Measurements from ENCODE around the gene GMCL2. TPM values are rescaled to one million over a fixed set of nuclear protein-coding genes. Genes with fewer than 3 reads are reported as not detected.

GMCL2 gene
- total and polyA plus RNA-seq, 9 of the 15 experiments (the other 6 are each of a cell fraction or from before 2014, with no cell fraction given) = 0.04 TPM; not detected in 8

GRCh38 chr5:178182158-178182876, 4.9 kb downstream of the GMCL2 start (continued):
- no peak for TF ChIP-seq ZNF398 (CRISPR knock-in tag; IDR thresholded peaks at IDR 0.05)
- no peak for TF ChIP-seq SIX5 (IDR thresholded peaks at IDR 0.05; ENCODE audit: borderline replicate concordance in 1 of 2, insufficient read depth in 1 of 2, low read depth in 1 of 2, low read length in 2 of 2)
- TF ChIP-seq, protein P1, sequence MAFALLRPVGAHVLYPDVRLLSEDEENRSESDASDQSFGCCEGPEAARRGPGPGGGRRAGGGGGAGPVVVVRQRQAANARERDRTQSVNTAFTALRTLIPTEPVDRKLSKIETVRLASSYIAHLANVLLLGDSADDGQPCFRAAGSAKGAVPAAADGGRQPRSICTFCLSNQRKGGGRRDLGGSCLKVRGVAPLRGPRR (CRISPR knock-in tag; IDR thresholded peaks at IDR 0.05) = no peak
- TF ChIP-seq EHMT2 (IDR thresholded peaks at IDR 0.05) = no peak
- TF ChIP-seq ZNF77 (CRISPR knock-in tag; IDR thresholded peaks at IDR 0.05) = no peak
- no peak for TF ChIP-seq ATF4 (CRISPR knock-in tag; IDR thresholded peaks at IDR 0.05)
- no peak for TF ChIP-seq STAG1 (CRISPR knock-in tag; IDR thresholded peaks at IDR 0.05; ENCODE audit: borderline replicate concordance)
- no peak for TF ChIP-seq IRF2 (CRISPR knock-in tag; IDR thresholded peaks at IDR 0.05)
- peak; percentile 74 for TF ChIP-seq TAL1 (IDR thresholded peaks at IDR 0.05)
- TF ChIP-seq XRCC5 (IDR thresholded peaks at IDR 0.05; ENCODE audit: low read depth, low read length) = no peak
- TF ChIP-seq BDP1 (IDR thresholded peaks at IDR 0.05; ENCODE audit: insufficient read depth, insufficient read length) = no peak
- no peak for TF ChIP-seq PPARD (CRISPR knock-in tag; IDR thresholded peaks at IDR 0.05)
- TF ChIP-seq TBL1XR1 (IDR thresholded peaks at IDR 0.05; ENCODE audit: low read length in 2 of 2) = no peak
- TF ChIP-seq, protein P2, sequence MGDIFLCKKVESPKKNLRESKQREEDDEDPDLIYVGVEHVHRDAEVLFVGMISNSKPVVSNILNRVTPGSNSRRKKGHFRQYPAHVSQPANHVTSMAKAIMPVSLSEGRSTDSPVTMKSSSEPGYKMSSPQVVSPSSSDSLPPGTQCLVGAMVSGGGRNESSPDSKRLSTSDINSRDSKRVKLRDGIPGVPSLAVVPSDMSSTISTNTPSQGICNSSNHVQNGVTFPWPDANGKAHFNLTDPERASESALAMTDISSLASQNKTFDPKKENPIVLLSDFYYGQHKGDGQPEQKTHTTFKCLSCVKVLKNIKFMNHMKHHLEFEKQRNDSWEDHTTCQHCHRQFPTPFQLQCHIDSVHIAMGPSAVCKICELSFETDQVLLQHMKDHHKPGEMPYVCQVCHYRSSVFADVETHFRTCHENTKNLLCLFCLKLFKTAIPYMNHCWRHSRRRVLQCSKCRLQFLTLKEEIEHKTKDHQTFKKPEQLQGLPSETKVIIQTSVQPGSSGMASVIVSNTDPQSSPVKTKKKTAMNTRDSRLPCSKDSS (IDR thresholded peaks at IDR 0.05; ENCODE audit: low read depth, partially characterized antibody) = no peak
- no peak for TF ChIP-seq E2F3 (CRISPR knock-in tag; IDR thresholded peaks at IDR 0.05)
- TF ChIP-seq ZNF717 (CRISPR knock-in tag; IDR thresholded peaks at IDR 0.05) = no peak
- peak; percentile 39; the same call in 1 of the 2 replicates for TF ChIP-seq MTA2 (IDR thresholded peaks at IDR 0.05; ENCODE audit: low read depth)
- no peak for TF ChIP-seq ZKSCAN3 (CRISPR knock-in tag; IDR thresholded peaks at IDR 0.05)
- TF ChIP-seq RCOR1 (IDR thresholded peaks at IDR 0.05; ENCODE audit: borderline replicate concordance in 1 of 2, low read depth in 2 of 2, low read length in 2 of 2) = no peak
- TF ChIP-seq, protein P3, sequence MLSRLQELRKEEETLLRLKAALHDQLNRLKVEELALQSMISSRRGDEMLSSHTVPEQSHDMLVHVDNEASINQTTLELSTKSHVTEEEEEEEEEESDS (CRISPR knock-in tag; IDR thresholded peaks at IDR 0.05) = no peak
- TF ChIP-seq KAT8 (IDR thresholded peaks at IDR 0.05; ENCODE audit: low read depth) = no peak
- peak; percentile 49; the same call in 1 of the 2 replicates for TF ChIP-seq DMBX1 (CRISPR knock-in tag; IDR thresholded peaks at IDR 0.05; ENCODE audit: borderline replicate concordance)
- no peak for TF ChIP-seq POLR2A (conservative IDR thresholded peaks at IDR 0.05)
- no peak for TF ChIP-seq CHD4 (IDR thresholded peaks at IDR 0.05; ENCODE audit: insufficient read depth, insufficient replicate concordance, low read depth, low read length, poor library complexity, severe bottlenecking)

All from K562 (cell line).